ENCODE results near the gene BPIFB4. TPM values are rescaled to one million over a fixed set of nuclear protein-coding genes. Genes with fewer than 3 reads are reported as not detected.

The BPIFB4 gene
- total and polyA plus RNA-seq, 5 donors = 0.62 to 0.69 TPM; not detected in 3

DNA sequence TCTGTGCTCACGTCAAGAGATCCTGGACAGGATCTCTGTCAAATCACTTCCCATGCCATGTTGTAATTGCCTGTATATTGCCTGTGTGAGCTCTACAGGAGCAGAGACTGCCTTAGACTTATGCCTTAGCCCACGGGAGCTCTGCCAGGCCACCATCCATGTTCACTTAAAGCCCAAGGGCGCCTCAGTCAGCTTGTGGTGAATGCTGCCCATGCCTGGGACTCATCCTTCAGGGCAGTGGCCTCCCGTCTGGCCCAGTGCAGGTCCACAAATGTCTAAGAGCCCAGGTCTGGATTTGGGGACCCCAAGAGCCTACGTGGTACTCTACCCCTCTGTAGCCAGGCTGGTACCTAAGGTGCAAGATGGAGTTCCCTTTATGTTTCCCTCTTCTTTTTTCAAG is 66.1 kb downstream of the BPIFB4 start:
- Histone ChIP-seq H3K27me3 (ENCODE audit: control insufficient read depth, insufficient read depth) (no peaks in the 10 kb centered on the region), H3K4me3 (ENCODE audit: low read length) (no peak overlapping the region), H3K9me3 (ENCODE audit: control insufficient read depth, low read length) (no peaks in the 10 kb centered on the region), H3K4me1 (ENCODE audit: control insufficient read depth, insufficient read depth, low read length) (no peaks in the 10 kb centered on the region), H3K27ac (ENCODE audit: low read length) (no peak overlapping the region)
- no peak for DNase-seq
- intact Hi-C loops (cut with DNase I) = no loop called here
- ATAC-seq = no peak
- 70% methylated on average over 5 of the region's 5 CpGs for WGBS

GRCh38 chr20:33147299-33147698 is 67.9 kb downstream of the BPIFB4 start:
- DNase-seq (no peak), ATAC-seq (no peak)
- no peak overlapping the region for H3K27ac ChIP-seq (ENCODE audit: low read length)
- H3K4me1 ChIP-seq (ENCODE audit: control insufficient read depth, insufficient read depth, low read length) = no peaks in the 10 kb centered on the region
- WGBS = 77% methylated on average over 5 of the region's 5 CpGs
- H3K4me3 ChIP-seq (ENCODE audit: low read length) = no peak overlapping the region
- no peaks in the 10 kb centered on the region for H3K9me3 ChIP-seq (ENCODE audit: control insufficient read depth, low read length)
- intact Hi-C loops (cut with DNase I) = no loop called here
- no peaks in the 10 kb centered on the region for H3K27me3 ChIP-seq (ENCODE audit: control insufficient read depth, insufficient read depth)

- H3K4me3 ChIP-seq (ENCODE audit: low read length) = no peak overlapping the region
- no peaks in the 10 kb centered on the region for H3K4me1 ChIP-seq (ENCODE audit: control insufficient read depth, insufficient read depth, low read length)
- no peak for DNase-seq
- no peaks in the 10 kb centered on the region for H3K27me3 ChIP-seq (ENCODE audit: control insufficient read depth, insufficient read depth)
- intact Hi-C loops (cut with DNase I) = no loop called here
- ATAC-seq = no peak
- no peak overlapping the region for H3K27ac ChIP-seq (ENCODE audit: low read length)
- WGBS = 84% methylated on average over 4 of the region's 4 CpGs
- H3K9me3 ChIP-seq (ENCODE audit: control insufficient read depth, low read length) = no peaks in the 10 kb centered on the region
These were observed 68.6 kb downstream of the BPIFB4 start for GRCh38 chr20:33148040-33148439.

GRCh38 chr20:33154252-33154651 is 74.8 kb downstream of the BPIFB4 start:
- no peaks in the 10 kb centered on the region for H3K9me3 ChIP-seq (ENCODE audit: control insufficient read depth, low read length)
- no peaks in the 10 kb centered on the region for H3K4me1 ChIP-seq (ENCODE audit: control insufficient read depth, insufficient read depth, low read length)
- intact Hi-C loops (cut with DNase I) = no loop called here
- 82% methylated on average over 6 of the region's 6 CpGs for WGBS
- no peak overlapping the region for H3K27ac ChIP-seq (ENCODE audit: low read length)
- ATAC-seq (no peak), DNase-seq (no peak)
- no peaks in the 10 kb centered on the region for H3K27me3 ChIP-seq (ENCODE audit: control insufficient read depth, insufficient read depth)
- no peak overlapping the region for H3K4me3 ChIP-seq (ENCODE audit: low read length)

DNA sequence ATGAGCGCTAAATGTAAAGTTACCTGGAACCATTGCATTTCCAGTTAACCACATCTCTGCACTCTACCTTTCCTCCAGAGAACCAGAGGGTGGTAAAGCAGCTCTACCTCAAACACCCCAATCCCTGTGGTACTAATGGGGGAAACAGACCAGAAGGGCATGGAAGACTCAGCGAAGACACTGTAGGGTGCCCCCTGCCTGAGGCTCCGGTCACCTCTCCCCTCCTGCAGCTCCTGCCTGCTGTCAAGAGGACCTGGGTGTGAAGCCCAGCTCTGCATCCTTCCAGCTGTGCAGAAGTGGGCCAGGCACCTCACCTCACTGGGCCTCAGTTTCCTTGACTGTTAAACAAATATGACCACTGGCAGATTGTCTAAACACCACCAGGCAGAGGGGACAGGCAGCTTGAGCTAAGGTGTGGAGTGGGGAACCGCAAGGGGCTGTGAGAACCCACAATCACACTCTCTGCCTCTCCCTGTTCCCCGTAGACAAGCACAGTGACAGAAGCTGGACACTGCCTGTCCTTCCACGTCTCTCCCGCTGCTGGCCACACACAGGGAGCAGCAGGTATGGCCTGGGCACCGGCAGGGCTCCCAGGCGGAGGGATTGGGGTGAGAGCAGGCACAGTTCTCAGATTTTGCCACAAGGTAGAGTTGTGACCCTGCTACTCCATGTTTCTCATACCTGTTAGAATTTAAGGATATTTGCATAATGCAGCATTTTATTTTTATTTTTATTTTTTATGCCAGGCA is 79.4 kb downstream of the BPIFB4 start:
- intact Hi-C loops (cut with DNase I) = no loop called here
- Histone ChIP-seq H3K4me3 (ENCODE audit: low read length) (no peak overlapping the region), H3K27me3 (ENCODE audit: control insufficient read depth, insufficient read depth) (no peaks in the 10 kb centered on the region), H3K4me1 (ENCODE audit: control insufficient read depth, insufficient read depth, low read length) (no peaks in the 10 kb centered on the region), H3K9me3 (ENCODE audit: control insufficient read depth, low read length) (no peaks in the 10 kb centered on the region), H3K27ac (ENCODE audit: low read length) (no peak overlapping the region)
- DNase-seq (no peak), ATAC-seq (no peak)
- 76% methylated on average over 9 of the region's 9 CpGs for WGBS

DNA sequence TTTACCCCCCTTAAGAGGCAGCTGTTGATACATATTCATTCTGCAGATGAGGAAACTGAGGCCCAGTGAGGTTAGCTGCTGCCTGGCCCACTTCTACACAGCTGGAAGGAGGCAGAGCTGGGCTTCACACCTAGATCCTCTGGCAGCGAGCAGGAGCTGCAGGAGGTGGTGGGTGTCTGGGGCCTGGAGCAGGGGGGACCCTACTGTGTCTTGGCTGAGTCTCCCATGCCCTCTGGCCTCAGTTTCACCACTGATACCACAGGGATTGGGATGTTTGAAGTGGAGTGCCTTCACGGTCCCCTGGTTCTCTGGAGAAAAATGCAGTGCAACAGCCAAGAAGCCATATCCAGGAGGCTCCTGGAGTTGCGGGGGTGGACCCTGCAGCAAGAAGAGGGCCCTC is 80.3 kb downstream of the BPIFB4 start:
- DNase-seq (no peak), ATAC-seq (no peak)
- Histone ChIP-seq H3K9me3 (ENCODE audit: control insufficient read depth, low read length) (no peaks in the 10 kb centered on the region), H3K27ac (ENCODE audit: low read length) (no peak overlapping the region), H3K4me3 (ENCODE audit: low read length) (no peak overlapping the region), H3K27me3 (ENCODE audit: control insufficient read depth, insufficient read depth) (no peaks in the 10 kb centered on the region), H3K4me1 (ENCODE audit: control insufficient read depth, insufficient read depth, low read length) (no peaks in the 10 kb centered on the region)
- 68% methylated on average over 3 of the region's 3 CpGs for WGBS
- intact Hi-C loops (cut with DNase I) = no loop called here

- H3K4me1 ChIP-seq (ENCODE audit: control insufficient read depth, insufficient read depth, low read length) = no peaks in the 10 kb centered on the region
- WGBS = 82% methylated on average over 5 of the region's 5 CpGs
- H3K9me3 ChIP-seq (ENCODE audit: control insufficient read depth, low read length) = no peaks in the 10 kb centered on the region
- DNase-seq = no peak
- intact Hi-C loops (cut with DNase I) = no loop called here
- ATAC-seq = no peak
- H3K27ac ChIP-seq (ENCODE audit: low read length) = no peak overlapping the region
- no peaks in the 10 kb centered on the region for H3K27me3 ChIP-seq (ENCODE audit: control insufficient read depth, insufficient read depth)
- no peak overlapping the region for H3K4me3 ChIP-seq (ENCODE audit: low read length)
These were observed 81.2 kb downstream of the BPIFB4 start for GRCh38 chr20:33160681-33161080.

Other genes starting within 250 kb of the BPIFB4 start
- gene EFCAB8, start 220.7 kb upstream of the BPIFB4 start, total RNA-seq = under 1 TPM in 2 of 4 donors, not detected in 2; 0.20 to 0.64 TPM
- gene EFCAB8, start 220.7 kb upstream of the BPIFB4 start, polyA plus RNA-seq = not detected
- gene SUN5, start 75.2 kb upstream of the BPIFB4 start, total RNA-seq = not detected
- gene SUN5, start 75.2 kb upstream of the BPIFB4 start, polyA plus RNA-seq = not detected
- gene BPIFB2, start 71.9 kb upstream of the BPIFB4 start, total RNA-seq = not detected
- not detected for gene BPIFB2, start 71.9 kb upstream of the BPIFB4 start, polyA plus RNA-seq
- gene BPIFB6, start 48.0 kb upstream of the BPIFB4 start, total RNA-seq = not detected
- not detected for gene BPIFB6, start 48.0 kb upstream of the BPIFB4 start, polyA plus RNA-seq
- not detected for gene BPIFB3, start 25.7 kb upstream of the BPIFB4 start, total RNA-seq
- gene BPIFB3, start 25.7 kb upstream of the BPIFB4 start, polyA plus RNA-seq = not detected
- not detected for gene BPIFA2, start 88.5 kb downstream of the BPIFB4 start, total RNA-seq
- gene BPIFA2, start 88.5 kb downstream of the BPIFB4 start, polyA plus RNA-seq = not detected
- gene BPIFA3, start 137.7 kb downstream of the BPIFB4 start, total RNA-seq = not detected
- not detected for gene BPIFA3, start 137.7 kb downstream of the BPIFB4 start, polyA plus RNA-seq
- not detected for gene BPIFA1, start 156.4 kb downstream of the BPIFB4 start, total RNA-seq
- gene BPIFA1, start 156.4 kb downstream of the BPIFB4 start, polyA plus RNA-seq = not detected
- gene BPIFB1, start 203.6 kb downstream of the BPIFB4 start, total RNA-seq = not detected
- not detected for gene BPIFB1, start 203.6 kb downstream of the BPIFB4 start, polyA plus RNA-seq